ENCODE measurements around the gene LPIN3. TPM values are rescaled to one million over a fixed set of nuclear protein-coding genes. Genes with fewer than 3 reads are reported as not detected.

Gene LPIN3
- total RNA-seq, 1 donor from 2014 or later, result 2.8 TPM

DNA sequence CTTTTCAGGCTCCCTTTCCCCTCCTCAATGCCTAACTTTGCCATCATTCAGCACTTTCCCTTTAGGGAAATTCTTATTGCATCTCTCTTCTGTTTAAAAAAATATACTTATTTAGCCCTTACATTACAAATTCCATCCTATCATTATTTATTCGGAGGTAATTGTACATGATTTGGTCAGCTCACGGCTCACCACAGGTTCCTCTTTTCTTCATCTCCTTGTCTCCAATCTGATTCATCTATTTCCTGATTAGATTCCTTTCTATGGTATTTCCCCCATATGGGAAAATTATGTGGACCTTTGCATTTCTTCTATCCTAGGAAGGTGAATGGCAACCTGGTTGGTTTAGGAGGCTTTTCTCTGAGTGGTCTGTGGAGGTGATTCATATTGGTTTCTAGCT lies 38.9 kb downstream of the LPIN3 start:
- Histone ChIP-seq H3K4me3 (no peak overlapping the region), H3K4me1 (peaks cover 5% of the 10 kb centered on the region), H3K9ac (no peak overlapping the region), H3K27me3 (no peaks in the 10 kb centered on the region), H3K9me3 (ENCODE audit: low read depth) (no peaks in the 10 kb centered on the region), H3K4me2 (no peak overlapping the region), H3K79me2 (ENCODE audit: low read depth) (no peaks in the 10 kb centered on the region), H2AFZ (replicated peaks) (no peak overlapping the region), H4K20me1 (ENCODE audit: low read depth) (no peaks in the 10 kb centered on the region), H3F3A (ENCODE audit: low read depth) (no peaks in the 10 kb centered on the region), H3K27ac (no peak overlapping the region), H3K36me3 (no peaks in the 10 kb centered on the region)
- Mint-ChIP-seq H3K27me3 (ENCODE audit: insufficient read depth, low read depth) (peaks cover 12% of the 10 kb centered on the region), H3K9me3 (no peaks in the 10 kb centered on the region), H3K4me3 (no peak overlapping the region), H3K36me3 (no peaks in the 10 kb centered on the region), H3K4me1 (peaks cover 12% of the 10 kb centered on the region), H3K27ac (no peak overlapping the region)
- DNase-seq (ENCODE audit: low spot score), result no peak
- no peak for TF ChIP-seq CTCF (IDR thresholded peaks at IDR 0.05)
- no peak for TF ChIP-seq EZH2phosphoT487 (IDR thresholded peaks at IDR 0.05)
- TF ChIP-seq EZH2 (IDR thresholded peaks at IDR 0.05), result no peak

DNA sequence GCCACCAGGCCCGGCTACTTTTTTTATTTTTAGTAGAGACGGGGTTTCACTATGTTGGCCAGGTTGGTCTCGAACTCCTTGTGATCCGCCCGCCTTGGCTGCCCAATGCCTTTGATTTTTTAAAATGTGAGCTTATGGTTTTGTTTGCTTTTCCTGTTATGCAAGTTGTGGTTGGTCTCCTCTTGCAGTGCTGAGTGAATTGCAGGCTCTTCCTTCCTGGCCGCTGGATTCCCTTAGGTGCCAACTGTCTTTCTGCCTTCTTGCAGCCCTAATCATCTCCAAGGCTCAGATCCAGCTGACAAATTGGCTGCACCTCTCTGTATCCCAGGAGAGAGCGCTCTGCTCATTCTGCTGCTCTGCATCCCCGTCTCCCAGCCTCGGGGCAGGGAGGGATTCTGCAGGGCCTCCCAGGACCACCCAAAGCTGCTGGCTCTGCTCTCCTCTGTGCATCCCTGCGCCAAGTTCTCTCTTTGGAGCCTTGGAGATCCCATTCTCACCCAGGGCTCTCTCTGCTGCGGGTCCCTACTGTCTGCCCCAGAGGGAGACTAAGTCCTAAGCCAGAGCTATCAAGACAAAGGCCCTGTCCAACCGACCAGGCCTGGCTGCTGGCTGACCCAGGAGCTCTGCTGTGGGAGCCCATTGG lies 40.1 kb downstream of the LPIN3 start:
- TF ChIP-seq EZH2 (IDR thresholded peaks at IDR 0.05) (no peak), CTCF (IDR thresholded peaks at IDR 0.05) (peak; percentile 18)

DNA sequence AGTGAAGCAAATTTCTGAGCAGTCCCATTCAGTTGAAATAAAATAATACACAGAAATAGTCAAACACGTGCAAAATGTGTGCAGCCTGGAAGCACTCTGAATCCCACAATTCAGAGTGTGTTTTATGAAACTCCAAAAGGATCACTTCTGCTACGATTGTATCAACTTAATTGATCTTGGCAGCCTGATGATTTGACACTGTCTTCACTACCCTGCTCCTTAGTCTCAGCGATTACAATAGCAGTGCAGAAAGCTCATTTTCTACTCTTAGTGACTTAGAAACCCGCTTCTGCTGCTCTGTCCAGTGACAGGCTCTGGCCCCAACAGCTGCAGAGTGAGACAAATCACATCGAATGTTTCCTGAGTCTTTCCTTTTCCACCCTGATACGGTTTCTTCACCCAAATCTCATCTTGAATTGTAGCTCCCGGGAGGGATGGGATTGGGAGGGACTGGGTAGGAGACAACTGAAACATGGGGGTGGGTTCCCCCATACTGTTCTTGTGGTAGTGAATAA lies 42.2 kb downstream of the LPIN3 start:
- H3K27ac ChIP-seq, result no peak overlapping the region
- H3K9me3 ChIP-seq (ENCODE audit: low read depth), result no peaks in the 10 kb centered on the region
- no peak overlapping the region for H2AFZ ChIP-seq (replicated peaks)
- no peak for DNase-seq (ENCODE audit: low spot score)
- no peak for TF ChIP-seq CTCF (IDR thresholded peaks at IDR 0.05)
- TF ChIP-seq EZH2phosphoT487 (IDR thresholded peaks at IDR 0.05), result no peak
- no peak for TF ChIP-seq EZH2 (IDR thresholded peaks at IDR 0.05)
- peaks cover 10% of the 10 kb centered on the region for H3F3A ChIP-seq (ENCODE audit: low read depth)
- H4K20me1 ChIP-seq (ENCODE audit: low read depth), result peaks cover 3% of the 10 kb centered on the region
- H3K9ac ChIP-seq, result no peak overlapping the region
- no peak overlapping the region for H3K4me2 ChIP-seq
- no peak overlapping the region for H3K4me3 ChIP-seq
- Mint-ChIP-seq H3K27me3 (ENCODE audit: insufficient read depth, low read depth) (peaks cover 9% of the 10 kb centered on the region), H3K27ac (no peak overlapping the region), H3K36me3 (no peaks in the 10 kb centered on the region), H3K4me1 (peaks cover 19% of the 10 kb centered on the region), H3K4me3 (no peak overlapping the region), H3K9me3 (no peaks in the 10 kb centered on the region)
- no peaks in the 10 kb centered on the region for H3K79me2 ChIP-seq (ENCODE audit: low read depth)
- H3K36me3 ChIP-seq, result no peaks in the 10 kb centered on the region
- no peaks in the 10 kb centered on the region for H3K27me3 ChIP-seq
- H3K4me1 ChIP-seq, result peaks cover 15% of the 10 kb centered on the region

More for the DNA sequence above, 40.1 kb downstream of the LPIN3 start:
- no peak overlapping the region for H3K4me3 Mint-ChIP-seq
- Histone ChIP-seq H3K9me3 (ENCODE audit: low read depth) (no peaks in the 10 kb centered on the region), H3K4me3 (no peak overlapping the region), H3K9ac (no peak overlapping the region), H3K36me3 (no peaks in the 10 kb centered on the region), H3K79me2 (ENCODE audit: low read depth) (no peaks in the 10 kb centered on the region), H4K20me1 (ENCODE audit: low read depth) (no peaks in the 10 kb centered on the region), H3K4me1 (peaks cover 5% of the 10 kb centered on the region), H2AFZ (replicated peaks) (peak overlapping the region; percentile 89), H3K4me2 (no peak overlapping the region), H3F3A (ENCODE audit: low read depth) (no peaks in the 10 kb centered on the region), H3K27me3 (no peaks in the 10 kb centered on the region), H3K27ac (no peak overlapping the region)
- H3K27me3 Mint-ChIP-seq (ENCODE audit: insufficient read depth, low read depth), result peaks cover 15% of the 10 kb centered on the region
- H3K27ac Mint-ChIP-seq, result no peak overlapping the region
- no peaks in the 10 kb centered on the region for H3K36me3 Mint-ChIP-seq
- DNase-seq (ENCODE audit: low spot score), result peak; percentile 32
- H3K9me3 Mint-ChIP-seq, result no peaks in the 10 kb centered on the region
- H3K4me1 Mint-ChIP-seq, result peaks cover 10% of the 10 kb centered on the region
